Muscle of leg (tissue), 11 donors: ENCODE measurements around the gene ENTPD2. TPM values are rescaled to one million over a fixed set of nuclear protein-coding genes. Genes with fewer than 3 reads are reported as not detected.

ENCODE experiments used
- DNase-seq: peaks from one replicate; pipeline ENCODE4 v3.0.0; 2013
- H3K27ac ChIP-seq: one replicate; pipeline ENCODE4 v1.5.1; 2013; ENCODE audit warnings: mild to moderate bottlenecking, low read length, control low read depth
- H3K27me3 ChIP-seq: one replicate; pipeline ENCODE4 v1.6.1; 2013; ENCODE audit warnings: low read length; ENCODE audit not compliant: control insufficient read depth, insufficient read depth
- H3K36me3 ChIP-seq: one replicate; pipeline ENCODE4 v1.6.1; 2013; ENCODE audit warnings: low read length; ENCODE audit not compliant: control insufficient read depth, insufficient read depth
- H3K4me1 ChIP-seq: one replicate; pipeline ENCODE4 v1.6.1; 2013; ENCODE audit warnings: low read length; ENCODE audit not compliant: control insufficient read depth, insufficient read depth
- H3K4me3 ChIP-seq: one replicate; pipeline ENCODE4 v1.5.1; 2013; ENCODE audit warnings: low read length, control low read depth
- H3K9me3 ChIP-seq: replicated peaks from 2 replicates; pipeline ENCODE4 v1.6.1; 2013; ENCODE audit warnings: low read depth, low read length; ENCODE audit not compliant: control insufficient read depth
- WGBS: methylation state at CpG from one replicate; pipeline ENCODE4 v1.1.5; 2013; ENCODE audit warnings: missing lambda C conversion rate; ENCODE audit not compliant: insufficient coverage; 5-methylcytosine and 5-hydroxymethylcytosine counted together
- polyA plus RNA-seq, 8 donors: library from polyadenylated mRNA; unstranded; fragments of 120-200 nt; gene quantifications; one replicate each; pipeline versions ENCODE4 v1.2.1 to v1.2.3, GENCODE V29; 2013; ENCODE audit warnings: inconsistent platforms in 1 of 8, low replicate concordance in 1 of 8; ENCODE audit not compliant: insufficient read length in 8 of 8, insufficient read depth in 1 of 8
- total RNA-seq: library from RNA; stranded (reverse); fragments of 120-200 nt; gene quantifications from one replicate; pipeline ENCODE4 v1.2.4, GENCODE V29; 2013

ENTPD2 gene
- total and polyA plus RNA-seq, 9 donors = 3.7 to 20.6 (median 13.0) TPM

- WGBS = 8% methylated on average over 71 of the region's 71 CpGs
- H3K4me3 ChIP-seq = peak overlapping the region; percentile 25
- H3K27me3 ChIP-seq = peaks cover 69% of the 10 kb centered on the region
- DNase-seq = no peak
- no peaks in the 10 kb centered on the region for H3K36me3 ChIP-seq
- peaks cover 64% of the 10 kb centered on the region for H3K4me1 ChIP-seq
- H3K27ac ChIP-seq = no peak overlapping the region
- no peaks in the 10 kb centered on the region for H3K9me3 ChIP-seq
Measured at GRCh38 chr9:137052998-137053943, 590 bp downstream of the ENTPD2 start.

- Histone ChIP-seq H3K27me3 (peaks cover 78% of the 10 kb centered on the region), H3K4me3 (no peak overlapping the region), H3K27ac (no peak overlapping the region), H3K36me3 (no peaks in the 10 kb centered on the region), H3K4me1 (peaks cover 54% of the 10 kb centered on the region), H3K9me3 (no peaks in the 10 kb centered on the region)
- DNase-seq = no peak
- 73% methylated on average over 3 of the region's 8 CpGs for WGBS
Measured at GRCh38 chr9:137052293-137052692, 1.6 kb downstream of the ENTPD2 start.

GRCh38 chr9:137051145-137051724 is 2.6 kb downstream of the ENTPD2 start:
- WGBS = 87% methylated on average over 11 of the region's 17 CpGs
- H3K4me1 ChIP-seq = peaks cover 51% of the 10 kb centered on the region
- DNase-seq = no peak

GRCh38 chr9:137050570-137050969 is 3.3 kb downstream of the ENTPD2 start:
- Histone ChIP-seq H3K36me3 (no peaks in the 10 kb centered on the region), H3K9me3 (no peaks in the 10 kb centered on the region), H3K4me3 (no peak overlapping the region), H3K27ac (no peak overlapping the region), H3K4me1 (peaks cover 47% of the 10 kb centered on the region), H3K27me3 (peaks cover 90% of the 10 kb centered on the region)
- 68% methylated on average over 4 of the region's 5 CpGs for WGBS
- no peak for DNase-seq

More at GRCh38 chr9:137051145-137051724, 2.6 kb downstream of the ENTPD2 start:
- Histone ChIP-seq H3K27me3 (peaks cover 89% of the 10 kb centered on the region), H3K4me3 (no peak overlapping the region), H3K27ac (no peak overlapping the region), H3K9me3 (no peaks in the 10 kb centered on the region), H3K36me3 (no peaks in the 10 kb centered on the region)

- Histone ChIP-seq H3K27ac (no peak overlapping the region), H3K9me3 (no peaks in the 10 kb centered on the region), H3K4me1 (peaks cover 46% of the 10 kb centered on the region), H3K4me3 (no peak overlapping the region), H3K36me3 (no peaks in the 10 kb centered on the region), H3K27me3 (peaks cover 90% of the 10 kb centered on the region)
- DNase-seq = no peak
- 49% methylated on average over 33 of the region's 38 CpGs for WGBS
Measured at GRCh38 chr9:137049544-137050449, 4.1 kb downstream of the ENTPD2 start.

GRCh38 chr9:137048655-137049543 is 5.0 kb downstream of the ENTPD2 start:
- Histone ChIP-seq H3K4me1 (peaks cover 47% of the 10 kb centered on the region), H3K27me3 (peaks cover 91% of the 10 kb centered on the region), H3K36me3 (no peaks in the 10 kb centered on the region), H3K4me3 (no peak overlapping the region), H3K9me3 (no peaks in the 10 kb centered on the region), H3K27ac (no peak overlapping the region)
- WGBS = 33% methylated on average over 61 of the region's 72 CpGs
- no peak for DNase-seq

- Histone ChIP-seq H3K27me3 (peaks cover 74% of the 10 kb centered on the region), H3K4me1 (peaks cover 35% of the 10 kb centered on the region), H3K9me3 (no peaks in the 10 kb centered on the region), H3K27ac (peak within 1 kb of the TSS; percentile 67), H3K36me3 (no peaks in the 10 kb centered on the region), H3K4me3 (peak within 1 kb of the TSS; percentile 50)
- peak; percentile 89 for DNase-seq
- under 1% methylated on average over 56 of the region's 57 CpGs for WGBS
Measured at GRCh38 chr9:137046088-137046787, 7.6 kb downstream of the ENTPD2 start, which contains the start of gene NPDC1. Gene NPDC1, minus strand, starts transcription at chr9:137046177. Its CDS starts 188 bp downstream, at chr9:137045989.

GRCh38 chr9:137045294-137046087 is 8.4 kb downstream of the ENTPD2 start:
- Histone ChIP-seq H3K36me3 (peaks cover 4% of the 10 kb centered on the region), H3K27ac (peak overlapping the region; percentile 35), H3K27me3 (peaks cover 68% of the 10 kb centered on the region), H3K9me3 (no peaks in the 10 kb centered on the region), H3K4me3 (peak overlapping the region; percentile 50), H3K4me1 (peaks cover 35% of the 10 kb centered on the region)
- DNase-seq = peak; percentile 58
- 2% methylated on average over 96 of the region's 96 CpGs for WGBS
